K562 (cell line): ENCODE results near the gene PACC1. TPM values are rescaled to one million over a fixed set of nuclear protein-coding genes. Genes with fewer than 3 reads are reported as not detected.
"Not testable (repeated sequence)": the region's sequence is repeated elsewhere in the genome, so short reads cannot be mapped to it uniquely, and the experiment has no call there.

ENCODE experiments used
- ATAC-seq: fragments of 200-7000 bp; cut with Tn5 transposase; 3 replicates; pipeline ENCODE4 v1.9.1; 2020; ENCODE audit warnings: moderate library complexity
- BruUV-seq: library from RNA; stranded (reverse); fragments of 400-500 nt; replicated peaks from 2 replicates; lab custom pipeline; 2021; lab: Mats Ljungman, UMichigan
- CTCF ChIA-PET: fragments of 300-600 bp; formaldehyde crosslinking; extraction: SDS; loops from one replicate; lab custom pipeline; 2021; ENCODE audit warnings: low intra/inter-chr PET ratio; lab: Yijun Ruan, JAX
- POLR2A ChIA-PET: fragments of 300-600, 350-650 bp; sonication (Branson Sonifier 250); formaldehyde crosslinking; extraction: SDS; loops from one replicate; lab custom pipeline; 2021; ENCODE audit warnings: antibody characterized with exemption, inconsistent platforms; lab: Yijun Ruan, JAX
- DNase-seq, 4 experiments: peaks; one replicate each; pipeline versions ENCODE4 v3.0.0 to v3.0.0-alpha.2; 2011 to 2018; ENCODE audit warnings: low spot score in 3 of 4, mixed read lengths in 3 of 4; ENCODE audit errors: extremely low read depth in 1 of 4
- FAIRE-seq: peaks from 2 replicates; lab custom pipeline; 2011; peaks lifted over from hg19 to GRCh38; lab: Jason Lieb, UNC
- H2AFZ ChIP-seq: 2 replicates; pipeline ENCODE4 v1.6.0; 2011; ENCODE audit warnings: low read depth, low read length, control low read depth, inconsistent platforms
- H3K27ac ChIP-seq: fragments of 200-600 bp; 3 replicates; pipeline ENCODE4 v1.8.0; 2011; ENCODE audit warnings: low read depth, mild to moderate bottlenecking, control low read depth, inconsistent platforms, low read length, moderate library complexity, mixed read lengths; ENCODE audit errors: extremely low read depth
- H3K27me3 ChIP-seq, 2 experiments: fragments of 300-600 bp in 1 of 2; 2 replicates in 1 of 2; 3 replicates in 1 of 2; pipeline versions ENCODE4 v1.6.0 to v1.8.0; 2011; ENCODE audit warnings: inconsistent platforms in 2 of 2, low read length in 2 of 2, mild to moderate bottlenecking in 1 of 2, mixed read lengths in 1 of 2, moderate library complexity in 1 of 2; ENCODE audit not compliant: control insufficient read depth in 2 of 2, insufficient read depth in 2 of 2
- H3K36me3 ChIP-seq: fragments of 300-600 bp; 3 replicates; pipeline ENCODE4 v1.8.0; 2011; ENCODE audit warnings: mild to moderate bottlenecking, low read length, inconsistent platforms; ENCODE audit not compliant: control insufficient read depth, insufficient read depth
- H3K4me1 ChIP-seq, 2 experiments: fragments of 200-600 bp in 1 of 2; replicated peaks in 1 of 2; 2 replicates in 1 of 2; 3 replicates in 1 of 2; pipeline versions ENCODE4 v1.5.1 to v1.8.0; 2011; ENCODE audit warnings: inconsistent platforms in 2 of 2, low read length in 2 of 2, mild to moderate bottlenecking in 1 of 2, mixed read lengths in 1 of 2, moderate library complexity in 1 of 2; ENCODE audit not compliant: control insufficient read depth in 2 of 2, insufficient read depth in 2 of 2
- H3K4me2 ChIP-seq: 2 replicates; pipeline ENCODE4 v1.6.1; 2011; ENCODE audit warnings: low read length, control low read depth, inconsistent platforms, mixed read lengths; ENCODE audit not compliant: insufficient read depth
- H3K4me3 ChIP-seq: fragments of 200-600 bp; sonication (generic), shearing (Covaris generic); 2 replicates; pipeline ENCODE4 v1.5.1; 2016; ENCODE audit warnings: control low read depth, inconsistent platforms
- H3K79me2 ChIP-seq: fragments of 200-600 bp; 3 replicates; pipeline ENCODE4 v1.8.0; 2011; ENCODE audit warnings: low read length, inconsistent platforms; ENCODE audit not compliant: control insufficient read depth, insufficient read depth
- H3K9ac ChIP-seq, 2 experiments: 2 replicates each; pipeline versions ENCODE4 v1.6.0 to v1.6.1; 2011; ENCODE audit warnings: low read depth in 2 of 2, low read length in 2 of 2, control low read depth in 1 of 2, inconsistent platforms in 1 of 2, mild to moderate bottlenecking in 1 of 2, mixed read lengths in 1 of 2; ENCODE audit not compliant: insufficient read depth in 1 of 2
- H3K9me1 ChIP-seq: one replicate; pipeline ENCODE4 v1.6.0; 2011; ENCODE audit warnings: inconsistent platforms, mild to moderate bottlenecking, low read length, moderate library complexity; ENCODE audit not compliant: control insufficient read depth, insufficient read depth
- H3K9me3 ChIP-seq: replicated peaks from 2 replicates; pipeline ENCODE4 v1.5.1; 2011; ENCODE audit warnings: low read depth, low read length, inconsistent platforms; ENCODE audit not compliant: control insufficient read depth, insufficient read depth
- H4K20me1 ChIP-seq: replicated peaks from 2 replicates; pipeline ENCODE4 v1.6.1; 2011; ENCODE audit warnings: low read length, inconsistent platforms, mixed read lengths; ENCODE audit not compliant: control insufficient read depth, insufficient read depth
- NELFE ChIP-seq: IDR thresholded peaks from 2 replicates; pipeline ENCODE4 v1.6.1; 2011; ENCODE audit warnings: mild to moderate bottlenecking; ENCODE audit not compliant: insufficient read depth, insufficient read length
- NFIC ChIP-seq: fragments of 450-650 bp; IDR thresholded peaks from 2 replicates; pipeline ENCODE4 v1.6.1; 2017; ENCODE audit warnings: mild to moderate bottlenecking, inconsistent platforms
- NFIX ChIP-seq: fragments of 250-450 bp; sonication (Bioruptor Pico); IDR thresholded peaks from 2 replicates; pipeline ENCODE4 v1.4.0; 2020; ENCODE audit warnings: low read depth, mild to moderate bottlenecking, moderate library complexity
- PHF21A ChIP-seq: fragments of 450-650 bp; IDR thresholded peaks from 2 replicates; pipeline ENCODE4 v1.6.1; 2017; ENCODE audit warnings: low read depth, borderline replicate concordance
- RBFOX2 ChIP-seq: fragments of 200-400 bp; formaldehyde crosslinking; IDR thresholded peaks from 2 replicates; pipeline ENCODE4 v1.6.1; 2017; ENCODE audit warnings: low read depth, mild to moderate bottlenecking, low read length, moderate library complexity
- SMARCC2 ChIP-seq: fragments of 450-650 bp; IDR thresholded peaks from 2 replicates; pipeline ENCODE4 v1.6.1; 2017; ENCODE audit warnings: antibody characterized with exemption, moderate library complexity, mild to moderate bottlenecking, low read depth
- ZNF146 ChIP-seq: IDR thresholded peaks from one replicate; pipeline ENCODE4 v1.6.1; 2018; ENCODE audit warnings: missing compliant biosample characterization; ENCODE audit not compliant: unreplicated experiment
- WGBS: fragments of 100-300 bp; shearing (Covaris generic); methylation state at CpG from one replicate; pipeline ENCODE4 v1.1.6; 2016; ENCODE audit warnings: low coverage, mixed read lengths; ENCODE audit not compliant: insufficient coverage; ENCODE audit errors: missing lambda C conversion rate; 5-methylcytosine and 5-hydroxymethylcytosine counted together
- in situ Hi-C: fragments of 300-500 bp; cut with MboI; formaldehyde crosslinking; loops from 4 replicates; pipeline ENCODE4 v1.15.0; 2018; ENCODE audit warnings: inconsistent platforms, mixed read lengths
- intact Hi-C: fragments of 100-400 bp; cut with micrococcal nuclease; formaldehyde crosslinking; loops from 2 replicates; pipeline ENCODE4 v1.14.2; 2022
- polyA plus RNA-seq, 8 experiments: library from polyadenylated mRNA; depleted of rRNA in 4 of 8; stranded (reverse) in 5 of 8; unstranded in 3 of 8; fragments of >200 nt; fragmentation: Nextera tagmentation in 2 of 8; fragmentation: Illumina TruSeq in 1 of 8; extraction: Ambion mirVana in 2 of 8; extraction: Trizol in 1 of 8; gene quantifications; 2 replicates each; pipeline versions ENCODE4 v1.2.1 to v1.2.3, GENCODE V29; 2011 to 2014; ENCODE audit warnings: inconsistent platforms in 1 of 8, missing spikeins in 1 of 8
- total RNA-seq, 7 experiments: library from RNA; depleted of rRNA in 6 of 7; stranded (reverse); fragments of >200 nt in 6 of 7; fragmentation: Illumina TruSeq in 2 of 7; extraction: Trizol in 2 of 7; gene quantifications; 2 replicates each; pipeline versions ENCODE4 v1.2.1 to v1.2.3, GENCODE V29; 2011 to 2021; ENCODE audit warnings: low replicate concordance in 1 of 7
- TF ChIP-seq, protein P1 (sequence below): fragments of 250-450 bp; sonication (Bioruptor Pico); IDR thresholded peaks from 2 replicates; pipeline ENCODE4 v1.4.0; 2020; ENCODE audit warnings: mild to moderate bottlenecking, moderate library complexity

The PACC1 gene
- total and polyA plus RNA-seq, 9 of the 15 experiments (the other 6 are each of a cell fraction or from before 2014, with no cell fraction given) = 7.1 to 19.3 (median 14.9) TPM

DNA sequence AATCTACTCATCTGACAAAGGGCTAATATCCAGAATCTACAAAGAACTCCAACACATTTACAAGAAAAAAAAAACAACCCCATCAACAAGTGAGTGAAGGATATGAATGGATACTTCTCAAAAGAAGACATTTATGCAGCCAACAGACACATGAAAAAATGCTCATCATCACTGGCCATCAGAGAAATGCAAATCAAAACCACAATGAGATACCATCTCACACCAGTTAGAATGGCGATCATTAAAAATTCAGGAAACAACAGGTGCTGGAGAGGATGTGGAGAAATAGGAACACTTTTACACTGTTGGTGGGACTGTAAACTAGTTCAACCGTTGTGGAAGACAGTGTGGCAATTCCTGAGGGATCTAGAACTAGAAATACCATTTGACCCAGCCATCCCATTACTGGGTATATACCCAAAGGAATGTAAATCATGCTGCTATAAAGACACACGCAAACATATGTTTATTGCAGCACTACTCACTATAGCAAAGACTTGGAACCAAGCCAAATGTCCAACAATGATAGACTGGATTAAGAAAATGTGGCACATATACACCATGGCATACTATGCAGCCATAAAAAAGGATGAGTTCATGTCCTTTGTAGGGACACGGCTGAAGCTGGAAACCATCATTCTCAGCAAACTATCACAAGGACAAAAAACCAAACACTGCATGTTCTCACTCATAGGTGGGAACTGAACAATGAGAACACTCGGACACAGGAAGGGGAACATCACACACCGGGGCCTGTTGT, 18.8 kb downstream of the PACC1 start:
- H2AFZ ChIP-seq, H3K9me3 ChIP-seq, H3K9ac ChIP-seq, H3K27ac ChIP-seq, DNase-seq, ATAC-seq, BruUV-seq, intact Hi-C loops, FAIRE-seq, CTCF ChIA-PET, H3K9me1 ChIP-seq, H3K4me2 ChIP-seq, H3K79me2 ChIP-seq, in situ Hi-C loops, H3K4me3 ChIP-seq, H3K4me1 ChIP-seq, H3K36me3 ChIP-seq, H4K20me1 ChIP-seq, H3K27me3 ChIP-seq, POLR2A ChIA-PET: not testable (repeated sequence)
- WGBS = 78% methylated on average over 5 of the region's 6 CpGs
- peak; percentile 37; the same call in 1 of the 2 replicates for TF ChIP-seq NFIX (CRISPR knock-in tag)
- TF ChIP-seq NFIC = peak; percentile 89
- peak; percentile 59 for TF ChIP-seq ZNF146 (CRISPR knock-in tag)

DNA sequence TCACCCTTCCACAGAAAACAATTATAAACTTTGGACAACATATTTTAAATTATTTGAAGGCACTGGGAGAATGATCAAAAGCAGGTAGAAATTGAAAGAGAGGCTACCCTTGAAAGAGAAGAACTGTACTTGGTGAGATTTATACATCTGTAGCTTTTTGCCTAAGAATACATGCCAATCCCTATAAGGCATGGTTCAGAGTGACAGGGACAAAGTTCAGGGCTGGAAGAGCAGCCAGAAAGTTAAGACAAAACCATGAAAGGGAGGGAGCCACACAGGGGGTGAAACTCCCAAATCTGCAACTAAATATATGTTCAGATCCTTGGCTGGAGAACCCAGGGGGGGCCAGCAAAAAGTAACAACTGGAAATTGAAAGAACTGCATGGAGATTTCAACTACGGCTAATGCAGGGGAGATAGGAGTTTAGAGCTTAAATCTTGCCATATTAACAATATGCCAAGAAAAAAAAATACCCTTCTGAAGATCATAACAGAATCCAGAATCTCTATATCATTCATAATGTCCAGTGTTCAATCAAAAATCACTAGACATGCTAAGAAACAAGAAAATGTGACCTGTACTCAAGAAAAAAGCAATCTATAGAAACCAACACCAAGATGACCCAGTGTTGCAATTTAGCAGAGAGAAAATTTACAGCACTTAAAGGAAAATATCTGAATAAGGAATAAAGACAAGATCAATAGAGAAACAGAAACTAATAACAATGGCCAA, 25.5 kb downstream of the PACC1 start:
- no peaks in the 10 kb centered on the region for H3K79me2 ChIP-seq
- FAIRE-seq (no peak), ATAC-seq (no peak), DNase-seq (no peak)
- no peaks in the 10 kb centered on the region for H3K4me1 ChIP-seq
- POLR2A ChIA-PET = interaction anchor here (0.9 kb wide), 1 partner anchor 13 kb away, joined by 3 read pairs; no protein-coding TSS in a partner anchor
- no TSS peak for BruUV-seq
- intact Hi-C loops (no loop called here), in situ Hi-C loops (no loop called here)
- H3K9me1 ChIP-seq = no peaks in the 10 kb centered on the region
- CTCF ChIA-PET = no interaction called here
- WGBS = 100% methylated on average over 1 of the region's 1 CpG
- H3K27me3 ChIP-seq = no peaks in the 10 kb centered on the region
- H3K9ac ChIP-seq = no peak overlapping the region
- no peaks in the 10 kb centered on the region for H4K20me1 ChIP-seq
- peaks cover 46% of the 10 kb centered on the region for H3K36me3 ChIP-seq
- no peak overlapping the region for H3K4me2 ChIP-seq
- H3K4me3 ChIP-seq = no peak overlapping the region
- no peak overlapping the region for H2AFZ ChIP-seq
- H3K9me3 ChIP-seq = no peaks in the 10 kb centered on the region
- H3K27ac ChIP-seq = no peak overlapping the region
- TF ChIP-seq PHF21A (no peak), SMARCC2 (no peak), RBFOX2 (no peak), NELFE (no peak)
- TF ChIP-seq, protein P1, sequence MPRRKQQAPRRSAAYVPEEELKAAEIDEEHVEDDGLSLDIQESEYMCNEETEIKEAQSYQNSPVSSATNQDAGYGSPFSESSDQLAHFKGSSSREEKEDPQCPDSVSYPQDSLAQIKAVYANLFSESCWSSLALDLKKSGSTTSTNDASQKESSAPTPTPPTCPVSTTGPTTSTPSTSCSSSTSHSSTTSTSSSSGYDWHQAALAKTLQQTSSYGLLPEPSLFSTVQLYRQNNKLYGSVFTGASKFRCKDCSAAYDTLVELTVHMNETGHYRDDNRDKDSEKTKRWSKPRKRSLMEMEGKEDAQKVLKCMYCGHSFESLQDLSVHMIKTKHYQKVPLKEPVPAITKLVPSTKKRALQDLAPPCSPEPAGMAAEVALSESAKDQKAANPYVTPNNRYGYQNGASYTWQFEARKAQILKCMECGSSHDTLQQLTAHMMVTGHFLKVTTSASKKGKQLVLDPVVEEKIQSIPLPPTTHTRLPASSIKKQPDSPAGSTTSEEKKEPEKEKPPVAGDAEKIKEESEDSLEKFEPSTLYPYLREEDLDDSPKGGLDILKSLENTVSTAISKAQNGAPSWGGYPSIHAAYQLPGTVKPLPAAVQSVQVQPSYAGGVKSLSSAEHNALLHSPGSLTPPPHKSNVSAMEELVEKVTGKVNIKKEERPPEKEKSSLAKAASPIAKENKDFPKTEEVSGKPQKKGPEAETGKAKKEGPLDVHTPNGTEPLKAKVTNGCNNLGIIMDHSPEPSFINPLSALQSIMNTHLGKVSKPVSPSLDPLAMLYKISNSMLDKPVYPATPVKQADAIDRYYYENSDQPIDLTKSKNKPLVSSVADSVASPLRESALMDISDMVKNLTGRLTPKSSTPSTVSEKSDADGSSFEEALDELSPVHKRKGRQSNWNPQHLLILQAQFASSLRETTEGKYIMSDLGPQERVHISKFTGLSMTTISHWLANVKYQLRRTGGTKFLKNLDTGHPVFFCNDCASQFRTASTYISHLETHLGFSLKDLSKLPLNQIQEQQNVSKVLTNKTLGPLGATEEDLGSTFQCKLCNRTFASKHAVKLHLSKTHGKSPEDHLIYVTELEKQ (CRISPR knock-in tag) = no peak
